Activated naive CD8-positive, alpha-beta T cell (primary cell): ENCODE results near the gene TLE6.
"Not testable (repeated sequence)": the region's sequence is repeated elsewhere in the genome, so short reads cannot be mapped to it uniquely, and the experiment has no call there.

ENCODE experiments used
- H3K27ac Mint-ChIP-seq: one replicate; pipeline ENCODE4 v1.8.0; 2021; ENCODE audit warnings: mixed read lengths
- H3K27me3 Mint-ChIP-seq: one replicate; pipeline ENCODE4 v1.8.0; 2021; ENCODE audit warnings: mixed read lengths
- H3K36me3 Mint-ChIP-seq: one replicate; pipeline ENCODE4 v1.8.0; 2021; ENCODE audit warnings: mixed read lengths
- H3K4me1 Mint-ChIP-seq: one replicate; pipeline ENCODE4 v1.8.0; 2021; ENCODE audit warnings: low read depth, mixed read lengths
- H3K4me3 Mint-ChIP-seq: one replicate; pipeline ENCODE4 v1.8.0; 2021; ENCODE audit warnings: mild to moderate bottlenecking, mixed read lengths
- H3K9me3 Mint-ChIP-seq: one replicate; pipeline ENCODE4 v1.8.0; 2021; ENCODE audit warnings: low read depth, mixed read lengths

The TLE6 gene

DNA sequence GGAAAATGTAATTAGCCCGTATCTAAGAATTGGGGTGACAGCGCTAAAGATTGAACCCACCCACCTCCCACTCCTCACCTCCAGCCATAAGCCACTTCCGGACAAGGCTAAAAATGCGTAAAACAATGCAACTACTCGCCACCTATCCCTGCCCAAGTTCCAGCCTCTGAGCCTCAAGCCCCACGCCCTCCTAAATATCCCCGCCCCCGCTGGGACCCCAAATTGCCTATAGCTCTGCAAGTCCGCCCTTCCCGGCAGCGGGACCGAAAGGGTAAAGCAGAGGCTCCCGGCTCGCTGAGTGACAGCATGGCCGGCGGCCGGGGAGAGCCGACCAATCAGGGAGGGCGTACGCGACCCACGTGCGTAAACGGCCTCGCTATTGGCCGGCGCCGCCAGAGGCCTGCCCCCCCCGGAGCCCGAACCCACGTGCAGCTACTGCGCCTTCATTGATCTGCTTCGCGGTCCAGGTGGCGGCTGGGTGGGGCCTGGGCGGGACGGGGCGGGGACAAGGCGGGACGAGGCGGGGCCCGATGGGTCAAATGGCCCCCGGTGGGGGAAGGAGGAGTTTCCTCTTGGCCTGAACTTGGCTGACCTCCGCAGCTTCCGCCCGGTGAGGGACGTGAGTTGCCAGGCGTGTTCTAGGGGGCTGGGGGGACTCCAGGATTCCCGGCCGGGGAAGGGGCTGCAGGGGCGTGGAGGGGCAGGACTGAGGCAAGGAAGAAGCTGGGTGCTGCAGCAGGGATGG lies at the start of gene TLE6:
TLE6 (plus strand) TSS at position 564 of the 745 bp plus-strand sequence. CDS start 670 bp downstream, outside the sequence.
- Mint-ChIP-seq H3K4me1 (peaks cover 17% of the 10 kb centered on the region), H3K27me3 (no peaks in the 10 kb centered on the region), H3K27ac (peak within 1 kb of the TSS; percentile 91), H3K9me3 (no peaks in the 10 kb centered on the region), H3K36me3 (no peaks in the 10 kb centered on the region), H3K4me3 (peak within 1 kb of the TSS; percentile 94)

DNA sequence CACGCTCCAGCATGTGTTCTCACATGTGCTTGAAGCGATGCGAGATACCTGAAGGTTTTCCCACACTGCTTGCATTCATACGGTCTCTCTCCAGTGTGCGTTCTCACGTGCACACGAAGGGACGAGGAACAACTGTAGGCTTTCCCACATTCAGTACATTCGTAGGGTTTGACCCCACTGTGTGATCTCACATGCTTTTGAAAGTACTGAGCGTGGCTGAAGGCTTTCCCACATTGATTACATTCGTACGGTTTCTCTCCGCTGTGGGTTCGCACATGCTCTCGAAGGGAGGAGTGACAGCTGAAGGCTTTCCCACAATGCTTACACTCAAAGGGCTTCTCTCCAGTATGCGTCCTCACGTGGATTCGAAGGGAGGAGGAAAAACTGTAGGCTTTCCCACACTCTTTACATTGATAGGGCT lies 43.9 kb upstream of the TLE6 start:
- Mint-ChIP-seq H3K4me3 (no peak overlapping the region), H3K27ac (no peak overlapping the region), H3K27me3 (no peaks in the 10 kb centered on the region), H3K9me3 (peaks cover 12% of the 10 kb centered on the region), H3K36me3 (peaks cover 32% of the 10 kb centered on the region), H3K4me1 (no peaks in the 10 kb centered on the region)

DNA sequence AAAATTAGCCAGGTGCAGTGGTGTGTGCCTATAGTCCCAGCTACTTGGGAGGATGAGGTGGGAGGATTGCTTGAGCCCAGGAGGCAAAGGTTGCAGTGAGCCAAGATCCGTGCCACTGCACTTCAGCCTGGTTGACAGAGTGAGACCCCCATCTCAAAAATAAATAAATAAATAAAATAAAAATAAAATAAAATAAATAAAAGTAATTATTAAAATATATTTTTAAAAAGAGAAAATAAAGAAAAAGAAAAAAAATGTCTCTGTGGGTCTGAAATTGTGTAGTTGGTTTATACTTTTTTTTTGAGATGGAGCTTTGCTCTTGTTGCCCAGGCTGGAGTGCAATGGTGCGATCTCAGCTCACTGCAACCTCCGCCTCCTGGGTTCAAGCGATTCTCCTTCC lies 41.5 kb upstream of the TLE6 start:
- peaks cover 12% of the 10 kb centered on the region for H3K9me3 Mint-ChIP-seq
- not testable (repeated sequence) for H3K4me3 Mint-ChIP-seq, H3K4me1 Mint-ChIP-seq, H3K27me3 Mint-ChIP-seq, H3K27ac Mint-ChIP-seq
- H3K36me3 Mint-ChIP-seq: peaks cover 28% of the 10 kb centered on the region

DNA sequence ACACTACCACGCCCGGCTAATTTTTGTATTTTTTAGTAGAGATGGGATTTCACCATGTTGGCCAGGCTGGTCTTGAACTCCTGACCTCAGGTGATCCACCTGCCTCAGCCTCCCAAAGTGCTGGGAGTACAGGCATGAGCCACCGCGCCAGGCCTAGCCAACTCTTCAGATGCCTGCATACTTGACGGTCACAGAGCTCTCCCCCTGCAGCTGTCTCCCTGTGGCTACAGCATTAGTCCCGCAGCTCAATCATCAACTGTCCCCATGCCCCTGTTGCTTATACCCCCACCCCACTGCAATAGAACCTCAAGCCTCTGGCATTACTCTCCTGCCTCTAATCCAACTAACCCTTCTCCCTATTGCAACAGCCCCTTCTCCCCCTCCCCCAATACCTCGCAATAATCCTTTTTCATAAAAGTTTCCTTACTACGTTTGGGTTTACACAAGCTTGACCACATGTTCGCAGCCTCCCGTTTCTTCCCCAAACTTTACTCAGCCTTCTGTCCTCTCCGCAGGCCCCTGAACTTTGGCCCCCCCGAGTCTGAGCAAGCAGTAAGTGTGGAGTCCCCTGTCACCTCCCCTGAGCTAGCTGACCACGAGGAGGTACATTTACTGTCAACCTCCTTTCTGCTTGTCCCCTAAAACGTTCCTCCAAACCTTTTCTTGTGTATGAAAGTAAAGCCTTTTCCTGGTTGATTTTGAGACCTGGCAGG lies 34.3 kb upstream of the TLE6 start:
- H3K4me3 Mint-ChIP-seq: peak overlapping the region; percentile 49
- no peaks in the 10 kb centered on the region for H3K36me3 Mint-ChIP-seq
- no peaks in the 10 kb centered on the region for H3K27me3 Mint-ChIP-seq
- peaks cover 24% of the 10 kb centered on the region for H3K4me1 Mint-ChIP-seq
- no peak overlapping the region for H3K27ac Mint-ChIP-seq
- H3K9me3 Mint-ChIP-seq: no peaks in the 10 kb centered on the region

DNA sequence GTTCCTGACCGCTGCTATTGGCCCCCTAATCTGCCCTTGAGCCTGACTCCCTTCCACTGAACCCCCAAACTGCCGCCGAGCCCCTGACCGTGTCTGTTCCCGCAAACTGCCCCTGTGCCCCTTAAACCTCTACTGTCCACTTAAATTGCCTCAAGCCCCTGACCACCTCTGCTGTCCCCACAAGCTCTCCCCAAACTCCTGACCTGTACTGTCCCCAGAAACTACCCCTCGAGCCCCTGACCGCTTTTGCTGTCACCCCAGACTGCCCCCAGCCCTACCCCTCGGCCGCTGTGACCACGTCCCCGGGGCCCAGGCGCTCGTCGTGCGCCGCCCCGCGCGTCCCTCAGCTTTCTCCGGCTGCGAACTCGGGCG lies 33.0 kb upstream of the TLE6 start:
- Mint-ChIP-seq H3K27me3 (no peaks in the 10 kb centered on the region), H3K4me3 (peak overlapping the region; percentile 97), H3K36me3 (no peaks in the 10 kb centered on the region), H3K27ac (no peak overlapping the region), H3K4me1 (peaks cover 31% of the 10 kb centered on the region), H3K9me3 (no peaks in the 10 kb centered on the region)

DNA sequence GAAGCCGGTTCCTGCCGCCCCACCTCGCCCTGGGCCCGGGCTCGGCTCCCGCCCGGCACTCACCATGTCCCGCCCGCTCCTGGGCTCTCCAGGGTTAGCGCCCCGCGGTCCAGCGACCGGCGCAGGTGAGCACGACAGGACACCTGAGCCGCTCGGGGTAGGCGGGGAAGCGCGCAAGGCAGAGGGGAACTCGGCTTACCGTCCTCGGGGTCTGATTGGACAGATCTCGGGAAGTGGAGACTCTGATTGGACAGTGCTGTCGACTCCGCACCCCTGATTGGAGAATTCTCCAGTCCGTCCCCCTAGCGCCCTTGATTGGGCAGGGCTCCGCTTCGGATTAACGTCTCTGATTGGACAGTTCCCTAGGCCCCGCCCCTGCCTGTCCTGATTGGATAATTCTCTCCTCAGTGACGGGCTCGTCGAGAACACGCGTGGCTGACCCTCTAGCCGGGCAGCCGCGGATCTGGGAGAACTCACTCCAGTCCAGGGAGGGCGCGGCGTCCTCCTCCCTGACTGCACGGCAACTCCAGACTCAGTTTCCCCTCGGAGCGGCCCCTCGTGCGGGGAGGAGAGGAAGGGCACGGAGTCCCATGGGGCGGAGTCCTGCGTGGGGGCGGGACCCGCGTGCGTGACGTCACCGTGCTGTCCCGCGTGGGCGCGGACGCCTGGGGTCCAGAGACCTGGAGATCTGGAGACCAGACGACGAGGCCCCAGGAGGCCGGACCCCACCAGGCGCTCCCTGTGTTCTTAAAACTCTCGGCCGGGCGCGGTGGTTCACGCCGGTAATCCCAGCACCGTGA lies 32.4 kb upstream of the TLE6 start, which contains the start of gene ZNF77:
ZNF77 (minus strand) TSS at position 197 of the 800 bp plus-strand sequence; CDS start at position 66, 131 bp downstream.
- Mint-ChIP-seq H3K27ac (peak within 1 kb of the TSS; percentile 97), H3K4me3 (peak within 1 kb of the TSS; percentile 97), H3K27me3 (no peaks in the 10 kb centered on the region), H3K36me3 (no peaks in the 10 kb centered on the region), H3K4me1 (peaks cover 37% of the 10 kb centered on the region), H3K9me3 (no peaks in the 10 kb centered on the region)

DNA sequence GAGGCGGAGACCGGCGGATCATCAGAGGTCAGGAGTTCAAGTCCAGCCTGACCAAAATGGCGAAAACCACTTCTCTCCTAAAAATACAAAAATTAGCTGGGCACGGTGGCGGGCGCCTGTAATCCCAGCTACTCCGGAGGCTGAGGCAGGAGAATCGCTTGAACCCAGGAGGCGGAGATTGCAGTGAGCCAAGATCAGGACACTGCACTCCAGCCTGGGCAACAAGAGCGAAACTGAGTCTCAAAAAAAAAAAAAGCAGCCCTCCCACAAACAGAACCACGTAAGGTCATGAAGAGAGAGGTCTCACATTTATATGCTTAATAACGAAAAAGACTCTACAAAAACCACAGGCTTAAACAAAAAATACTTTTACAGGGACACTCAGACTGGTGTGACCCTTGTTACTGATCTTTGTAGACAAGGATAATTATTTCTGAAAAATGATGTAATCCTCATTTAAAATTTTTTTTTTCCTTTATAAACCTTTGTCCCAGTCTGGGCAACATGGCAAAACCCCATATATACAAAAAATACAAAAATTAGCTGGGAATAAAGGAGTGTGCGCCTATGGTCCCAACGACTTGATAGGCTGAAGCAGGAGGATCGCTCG lies 31.7 kb upstream of the TLE6 start:
- H3K36me3 Mint-ChIP-seq: no peaks in the 10 kb centered on the region
- no peaks in the 10 kb centered on the region for H3K27me3 Mint-ChIP-seq
- H3K4me3 Mint-ChIP-seq: peak overlapping the region; percentile 97
- no peaks in the 10 kb centered on the region for H3K9me3 Mint-ChIP-seq
- peak overlapping the region; percentile 97 for H3K27ac Mint-ChIP-seq
- peaks cover 37% of the 10 kb centered on the region for H3K4me1 Mint-ChIP-seq

DNA sequence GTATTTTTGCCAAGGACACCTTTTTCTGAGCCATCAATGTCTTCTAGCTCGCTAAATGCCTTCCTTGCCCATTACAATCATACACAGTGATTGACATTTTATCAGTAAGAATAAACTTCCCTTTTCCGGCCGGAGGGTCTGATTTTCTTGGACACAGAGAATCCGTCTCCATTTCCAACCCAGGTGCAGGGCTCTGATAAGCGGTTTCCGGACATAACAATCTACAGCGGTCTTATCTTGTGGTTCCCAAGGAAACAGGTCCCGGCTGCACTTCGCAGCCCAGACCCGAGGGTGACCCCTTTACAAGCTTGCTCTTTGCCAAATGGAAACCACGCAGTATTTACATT lies 27.5 kb upstream of the TLE6 start:
- Mint-ChIP-seq H3K36me3 (no peaks in the 10 kb centered on the region), H3K27ac (peak overlapping the region; percentile 93), H3K27me3 (no peaks in the 10 kb centered on the region), H3K4me1 (peaks cover 25% of the 10 kb centered on the region), H3K4me3 (peak overlapping the region; percentile 96), H3K9me3 (no peaks in the 10 kb centered on the region)

DNA sequence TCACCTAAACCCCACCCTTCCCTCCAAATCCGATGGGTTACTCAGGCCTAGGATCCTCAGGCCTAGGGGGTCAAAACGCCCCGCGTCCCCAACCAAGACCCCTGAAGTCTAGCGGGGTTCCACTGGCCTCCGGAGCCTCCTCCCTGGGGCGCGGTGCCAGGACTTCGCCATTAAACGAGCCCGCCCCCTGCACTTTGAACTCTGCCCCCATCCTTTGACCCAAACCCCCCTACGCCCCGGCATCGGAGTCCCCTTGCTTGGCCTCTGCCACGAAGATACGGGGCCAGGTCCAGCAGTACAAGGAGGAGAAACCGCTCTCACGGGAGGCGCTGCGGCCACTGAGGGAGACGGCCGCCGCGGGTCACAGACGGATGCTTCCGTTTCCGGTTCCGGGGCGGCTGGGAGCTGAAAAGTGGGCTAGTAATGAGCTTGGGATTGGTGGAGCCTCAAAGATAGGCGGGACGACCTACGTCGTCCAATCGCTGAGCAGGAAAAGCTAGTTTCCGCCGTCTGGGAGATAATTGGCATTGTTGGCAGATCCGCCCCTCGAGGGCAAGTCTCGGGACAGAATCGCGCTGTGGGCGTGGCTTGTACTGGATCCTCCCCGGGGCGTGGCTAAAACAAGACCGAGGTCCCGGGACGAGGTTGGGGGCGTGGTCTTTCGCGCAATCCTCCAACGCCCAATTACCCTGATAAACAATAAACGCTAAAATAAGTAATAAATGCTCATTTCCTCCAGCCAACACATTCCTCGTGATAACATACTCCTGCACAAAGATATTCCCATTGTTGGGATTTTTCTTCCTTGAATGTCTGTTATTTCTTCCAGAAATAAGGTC lies 26.9 kb upstream of the TLE6 start:
- no peaks in the 10 kb centered on the region for H3K9me3 Mint-ChIP-seq
- peak overlapping the region; percentile 93 for H3K27ac Mint-ChIP-seq
- H3K4me1 Mint-ChIP-seq: peaks cover 23% of the 10 kb centered on the region
- H3K27me3 Mint-ChIP-seq: no peaks in the 10 kb centered on the region
- H3K4me3 Mint-ChIP-seq: peak overlapping the region; percentile 96
- no peaks in the 10 kb centered on the region for H3K36me3 Mint-ChIP-seq

DNA sequence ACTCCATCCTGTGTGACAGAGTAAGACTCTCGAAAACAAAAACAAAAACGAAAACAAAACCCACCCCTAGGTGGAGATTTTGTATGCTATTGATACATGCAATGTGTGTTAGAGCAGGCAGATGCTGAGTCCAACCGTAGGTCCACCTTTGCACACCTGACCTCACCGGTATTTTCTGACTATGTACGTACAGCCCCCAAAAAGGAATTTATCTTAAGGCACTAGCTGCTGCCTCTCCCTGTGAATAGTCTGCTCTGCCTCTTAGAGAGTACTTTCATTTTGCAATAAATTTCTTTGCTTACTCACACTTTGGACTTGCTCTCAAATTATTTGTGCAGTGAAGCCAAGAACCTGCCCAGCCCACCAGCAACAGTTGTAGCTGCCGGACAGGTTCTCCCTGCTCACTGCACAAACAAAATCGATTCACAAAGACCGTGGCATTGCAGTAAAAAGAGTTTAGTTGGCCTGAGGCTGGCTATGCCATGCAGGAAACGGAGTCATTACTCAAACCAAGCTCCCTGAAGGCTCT lies 24.3 kb upstream of the TLE6 start:
- H3K4me3 Mint-ChIP-seq: no peak overlapping the region
- no peak overlapping the region for H3K27ac Mint-ChIP-seq
- H3K36me3 Mint-ChIP-seq: no peaks in the 10 kb centered on the region
- H3K9me3 Mint-ChIP-seq: no peaks in the 10 kb centered on the region
- H3K4me1 Mint-ChIP-seq: peaks cover 13% of the 10 kb centered on the region
- H3K27me3 Mint-ChIP-seq: no peaks in the 10 kb centered on the region

DNA sequence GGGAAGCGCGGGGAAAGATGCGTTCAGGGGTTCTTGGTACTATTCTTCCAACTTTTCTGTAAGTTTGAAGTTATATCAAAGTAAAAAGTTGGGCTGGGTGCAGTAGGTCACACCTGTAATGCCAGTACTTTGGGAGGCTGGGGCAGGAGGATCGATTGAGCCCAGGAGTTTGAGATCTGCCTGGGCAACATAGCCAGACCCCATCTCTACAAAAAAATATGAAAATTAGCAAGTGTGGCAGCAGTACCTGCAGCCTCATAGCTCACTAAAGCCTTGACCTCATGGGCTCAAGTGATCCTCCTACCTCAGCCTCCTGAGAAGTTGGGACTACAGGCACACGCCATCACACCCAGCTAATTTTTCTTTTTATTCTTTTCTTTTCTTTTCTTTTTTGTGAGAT lies 20.2 kb upstream of the TLE6 start:
- Mint-ChIP-seq H3K27me3 (no peaks in the 10 kb centered on the region), H3K27ac (no peak overlapping the region), H3K4me3 (no peak overlapping the region), H3K36me3 (no peaks in the 10 kb centered on the region), H3K4me1 (peaks cover 3% of the 10 kb centered on the region), H3K9me3 (no peaks in the 10 kb centered on the region)

DNA sequence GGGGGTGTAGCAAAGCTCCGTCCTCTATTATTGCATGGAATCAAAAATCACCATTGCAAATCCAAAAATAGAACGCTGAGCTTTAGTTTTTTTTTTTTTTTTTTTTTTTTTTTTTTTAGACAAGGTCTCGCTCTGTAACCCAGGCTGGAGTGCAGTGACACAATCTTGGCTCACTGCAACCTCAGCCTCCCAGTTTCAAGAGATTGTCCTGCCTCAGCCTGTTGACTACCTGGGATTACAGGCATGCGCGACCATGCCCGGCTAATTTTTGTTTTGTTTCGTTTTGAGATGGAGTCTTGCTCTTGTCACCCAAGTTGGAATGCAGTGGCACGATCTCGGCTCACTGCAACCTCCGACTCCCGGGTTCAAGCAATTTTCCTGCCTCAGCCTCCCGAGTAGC lies 17.2 kb upstream of the TLE6 start:
- Mint-ChIP-seq H3K27ac (no peak overlapping the region), H3K9me3 (no peaks in the 10 kb centered on the region), H3K4me3 (no peak overlapping the region), H3K27me3 (no peaks in the 10 kb centered on the region), H3K4me1 (peaks cover 5% of the 10 kb centered on the region), H3K36me3 (peaks cover 2% of the 10 kb centered on the region)

DNA sequence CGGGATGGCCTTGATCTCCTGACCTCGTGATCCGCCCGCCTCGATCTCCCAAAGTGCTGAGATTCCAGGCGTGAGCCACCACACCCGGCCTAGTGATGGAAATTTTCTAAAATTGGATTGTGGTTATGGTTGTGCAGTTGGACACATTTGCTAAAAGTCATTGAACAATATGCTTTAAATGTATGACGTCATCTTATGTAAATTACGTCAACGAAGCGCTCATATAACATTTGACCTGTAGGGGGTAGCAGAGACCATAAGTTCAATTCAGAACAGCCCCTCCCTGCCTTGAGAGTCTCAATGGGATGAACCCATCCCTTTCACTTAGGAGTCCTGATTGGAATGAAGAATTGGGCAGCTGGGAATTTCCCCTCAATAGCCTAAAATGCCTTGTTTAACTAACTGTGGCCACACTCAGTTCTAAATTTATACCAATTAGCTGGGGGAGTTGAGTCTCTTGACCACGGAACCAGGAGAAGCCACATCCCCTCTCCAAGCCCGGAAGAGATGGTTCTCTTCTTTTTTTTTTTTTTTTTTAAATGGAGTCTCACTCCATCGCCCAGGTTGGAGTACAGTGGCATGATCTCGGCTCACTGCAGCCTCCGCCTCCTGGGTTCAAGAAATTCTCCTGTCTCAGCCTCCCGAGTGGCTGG lies 15.2 kb upstream of the TLE6 start:
- peaks cover 2% of the 10 kb centered on the region for H3K36me3 Mint-ChIP-seq
- H3K4me1 Mint-ChIP-seq: peaks cover 5% of the 10 kb centered on the region

More for the DNA sequence above, 15.2 kb upstream of the TLE6 start:
- no peak overlapping the region for H3K27ac Mint-ChIP-seq
- H3K27me3 Mint-ChIP-seq: no peaks in the 10 kb centered on the region
- peak overlapping the region; percentile 25 for H3K4me3 Mint-ChIP-seq
- no peaks in the 10 kb centered on the region for H3K9me3 Mint-ChIP-seq
